Suprapubic skin (tissue), 4 donors: ENCODE results near the gene XCL2. TPM values are rescaled to one million over a fixed set of nuclear protein-coding genes. Genes with fewer than 3 reads are reported as not detected.
"Not testable (repeated sequence)": the region's sequence is repeated elsewhere in the genome, so short reads cannot be mapped to it uniquely, and the experiment has no call there.

ENCODE experiments used
- DNase-seq, 2 donors: peaks; one replicate each; pipeline ENCODE4 v3.0.0-alpha.2; 2019; ENCODE audit warnings: low spot score in 2 of 2
- H3K27ac ChIP-seq: fragments of 200-600 bp; sonication (generic); one replicate; pipeline ENCODE4 v1.5.1; 2019
- H3K27me3 ChIP-seq: fragments of 200-600 bp; sonication (generic); one replicate; pipeline ENCODE4 v1.5.1; 2019
- H3K36me3 ChIP-seq: fragments of 200-600 bp; sonication (generic); one replicate; pipeline ENCODE4 v1.5.1; 2019
- H3K4me1 ChIP-seq: fragments of 200-600 bp; sonication (generic); one replicate; pipeline ENCODE4 v1.5.1; 2019
- H3K4me3 ChIP-seq: fragments of 200-600 bp; sonication (generic); one replicate; pipeline ENCODE4 v1.5.1; 2019; ENCODE audit warnings: mild to moderate bottlenecking
- H3K9me3 ChIP-seq: fragments of 200-600 bp; sonication (generic); one replicate; pipeline ENCODE4 v1.5.1; 2019
- CTCF ChIP-seq, 2 donors: fragments of 200-600 bp in 1 of 2; fragments of 450-650 bp in 1 of 2; sonication (generic) in 1 of 2; IDR thresholded peaks; one replicate each; pipeline ENCODE4 v1.5.1; 2016 to 2019; ENCODE audit warnings: antibody characterized with exemption in 2 of 2, mild to moderate bottlenecking in 1 of 2, moderate library complexity in 1 of 2
- EP300 ChIP-seq: sonication (generic); formaldehyde crosslinking; IDR thresholded peaks from one replicate; pipeline ENCODE4 v1.6.1; 2017; ENCODE audit warnings: antibody characterized with exemption
- POLR2A ChIP-seq, 2 donors: fragments of 450-650 bp; IDR thresholded peaks; one replicate each; pipeline ENCODE4 v1.6.1; 2017; ENCODE audit warnings: antibody characterized with exemption in 2 of 2, mild to moderate bottlenecking in 2 of 2, moderate library complexity in 2 of 2
- POLR2AphosphoS5 ChIP-seq, 3 donors: sonication (generic); formaldehyde crosslinking; IDR thresholded peaks; one replicate each; pipeline ENCODE4 v1.6.1; 2017; ENCODE audit warnings: antibody characterized with exemption in 3 of 3
- WGBS: methylation state at CpG from one replicate; pipeline ENCODE4 v1.1.5; 2018; 5-methylcytosine and 5-hydroxymethylcytosine counted together
- total RNA-seq, 4 donors: library from RNA; depleted of rRNA; stranded (reverse); fragments of >200 nt; gene quantifications; one replicate each; pipeline ENCODE4 v1.1.0, GENCODE V29; 2016

XCL2 gene
- total RNA-seq, 4 donors from 2014 or later = not detected

GRCh38 chr1:168554603-168555483 is 11.0 kb upstream of the XCL2 start:
- Histone ChIP-seq H3K27ac (no peak overlapping the region), H3K4me1 (no peaks in the 10 kb centered on the region), H3K4me3 (no peak overlapping the region), H3K9me3 (no peaks in the 10 kb centered on the region), H3K36me3 (no peaks in the 10 kb centered on the region), H3K27me3 (no peaks in the 10 kb centered on the region)
- WGBS = 85% methylated on average over 5 of the region's 5 CpGs
- no peak for TF ChIP-seq POLR2A (IDR thresholded peaks at IDR 0.05)
- TF ChIP-seq CTCF (IDR thresholded peaks at IDR 0.05) = no peak
- no peak for TF ChIP-seq EP300
- no peak for TF ChIP-seq POLR2AphosphoS5 (IDR thresholded peaks at IDR 0.05)
- no peak for DNase-seq

GRCh38 chr1:168553680-168554553 is 10.1 kb upstream of the XCL2 start:
- WGBS = 93% methylated on average over 5 of the region's 5 CpGs
- TF ChIP-seq POLR2AphosphoS5 (IDR thresholded peaks at IDR 0.05) = no peak
- no peak for TF ChIP-seq EP300
- TF ChIP-seq CTCF (IDR thresholded peaks at IDR 0.05) = no peak
- TF ChIP-seq POLR2A (IDR thresholded peaks at IDR 0.05) = no peak
- Histone ChIP-seq H3K4me1 (no peaks in the 10 kb centered on the region), H3K9me3 (no peaks in the 10 kb centered on the region), H3K4me3 (no peak overlapping the region), H3K27me3 (no peaks in the 10 kb centered on the region), H3K27ac (no peak overlapping the region), H3K36me3 (no peaks in the 10 kb centered on the region)
- DNase-seq = no peak

GRCh38 chr1:168552961-168553360 is 9.2 kb upstream of the XCL2 start:
- Histone ChIP-seq H3K27ac (no peak overlapping the region), H3K4me1 (no peaks in the 10 kb centered on the region), H3K4me3 (no peak overlapping the region), H3K9me3 (no peaks in the 10 kb centered on the region), H3K36me3 (no peaks in the 10 kb centered on the region), H3K27me3 (no peaks in the 10 kb centered on the region)
- DNase-seq = no peak
- WGBS = 92% methylated on average over 6 of the region's 6 CpGs
- TF ChIP-seq CTCF (IDR thresholded peaks at IDR 0.05) = no peak
- no peak for TF ChIP-seq POLR2A (IDR thresholded peaks at IDR 0.05)
- no peak for TF ChIP-seq EP300
- TF ChIP-seq POLR2AphosphoS5 (IDR thresholded peaks at IDR 0.05) = no peak

GRCh38 chr1:168551688-168552087 is 7.9 kb upstream of the XCL2 start:
- 94% methylated on average over 4 of the region's 4 CpGs for WGBS
- no peak overlapping the region for H3K27ac ChIP-seq
- H3K9me3 ChIP-seq = no peaks in the 10 kb centered on the region
- no peak for DNase-seq
- H3K4me1 ChIP-seq = no peaks in the 10 kb centered on the region
- H3K4me3 ChIP-seq = no peak overlapping the region
- TF ChIP-seq CTCF (IDR thresholded peaks at IDR 0.05) = no peak
- no peak for TF ChIP-seq POLR2A (IDR thresholded peaks at IDR 0.05)
- TF ChIP-seq POLR2AphosphoS5 (IDR thresholded peaks at IDR 0.05) = no peak
- TF ChIP-seq EP300 = no peak
- no peaks in the 10 kb centered on the region for H3K36me3 ChIP-seq
- no peaks in the 10 kb centered on the region for H3K27me3 ChIP-seq

GRCh38 chr1:168550971-168551370 is 7.2 kb upstream of the XCL2 start:
- H3K4me3 ChIP-seq = no peak overlapping the region
- TF ChIP-seq POLR2A (IDR thresholded peaks at IDR 0.05) = no peak
- no peak for DNase-seq
- no peak overlapping the region for H3K27ac ChIP-seq
- no peaks in the 10 kb centered on the region for H3K27me3 ChIP-seq
- WGBS = 55% methylated on average over 1 of the region's 1 CpG
- H3K4me1 ChIP-seq = no peaks in the 10 kb centered on the region
- no peaks in the 10 kb centered on the region for H3K9me3 ChIP-seq
- no peaks in the 10 kb centered on the region for H3K36me3 ChIP-seq

- not testable (repeated sequence) for H3K4me1 ChIP-seq, DNase-seq, H3K36me3 ChIP-seq, H3K4me3 ChIP-seq, H3K27ac ChIP-seq, H3K27me3 ChIP-seq, H3K9me3 ChIP-seq
- 94% methylated on average over 3 of the region's 3 CpGs for WGBS
Measured at GRCh38 chr1:168546553-168546895, 2.7 kb upstream of the XCL2 start.

GRCh38 chr1:168545678-168546552 is 2.1 kb upstream of the XCL2 start:
- not testable (repeated sequence) for H3K36me3 ChIP-seq, H3K27me3 ChIP-seq, DNase-seq, H3K9me3 ChIP-seq, H3K4me3 ChIP-seq, H3K27ac ChIP-seq, H3K4me1 ChIP-seq
- WGBS = 41% methylated on average over 7 of the region's 7 CpGs

GRCh38 chr1:168542978-168543377 is 819 bp downstream of the XCL2 start:
- H3K36me3 ChIP-seq, H3K9me3 ChIP-seq, H3K4me1 ChIP-seq, H3K27me3 ChIP-seq, H3K4me3 ChIP-seq, DNase-seq, H3K27ac ChIP-seq: not testable (repeated sequence)
- WGBS = 90% methylated on average over 2 of the region's 2 CpGs
